Ascending aorta (tissue), 2 donors: Measurements from ENCODE around the gene TRAPPC6A. TPM values are rescaled to one million over a fixed set of nuclear protein-coding genes. Genes with fewer than 3 reads are reported as not detected.

Experiments
- DNase-seq, 2 donors: peaks; one replicate each; pipeline ENCODE4 v3.0.0-alpha.2; 2019; ENCODE audit warnings: low spot score in 2 of 2
- H3K27ac ChIP-seq, 2 donors: fragments of 200-600 bp; sonication (generic); one replicate each; pipeline ENCODE4 v1.5.1; 2016 to 2017; ENCODE audit warnings: mild to moderate bottlenecking in 1 of 2
- H3K27me3 ChIP-seq: fragments of 200-600 bp; sonication (generic); one replicate; pipeline ENCODE4 v1.5.1; 2017
- H3K36me3 ChIP-seq, 2 donors: fragments of 200-600 bp; sonication (generic); one replicate each; pipeline ENCODE4 v1.5.1; 2016
- H3K4me1 ChIP-seq, 2 donors: fragments of 200-600 bp; sonication (generic); one replicate each; pipeline ENCODE4 v1.5.1; 2016 to 2017; ENCODE audit warnings: mild to moderate bottlenecking in 1 of 2
- H3K4me3 ChIP-seq, 2 donors: fragments of 200-600 bp; sonication (generic); one replicate each; pipeline ENCODE4 v1.5.1; 2016 to 2017; ENCODE audit warnings: mild to moderate bottlenecking in 1 of 2
- H3K9me3 ChIP-seq, 2 donors: fragments of 200-600 bp; sonication (generic); one replicate each; pipeline ENCODE4 v1.5.1; 2016
- CTCF ChIP-seq, 3 experiments: fragments of 200-600 bp in 2 of 3; fragments of 450-650 bp in 1 of 3; sonication (generic) in 2 of 3; IDR thresholded peaks; one replicate each; pipeline ENCODE4 v1.5.1; 2016 to 2019; ENCODE audit warnings: antibody characterized with exemption in 3 of 3, mild to moderate bottlenecking in 1 of 3, moderate library complexity in 1 of 3
- intact Hi-C: fragments of 100-400 bp; cut with DNase I; formaldehyde crosslinking; loops from one replicate; pipeline ENCODE4 v1.15.1; 2023
- total RNA-seq: library from RNA; depleted of rRNA; stranded (reverse); fragments of >200 nt; gene quantifications from one replicate; pipeline ENCODE4 v1.1.0, GENCODE V29; 2016

Gene TRAPPC6A
- total RNA-seq, 1 donor from 2014 or later: 18.3 TPM

- Histone ChIP-seq H3K9me3 (no peaks in the 10 kb centered on the region), H3K27ac (no peak overlapping the region), H3K27me3 (no peaks in the 10 kb centered on the region), H3K4me1 (no peaks in the 10 kb centered on the region), H3K4me3 (no peak overlapping the region), H3K36me3 (no peaks in the 10 kb centered on the region)
- no peak for TF ChIP-seq CTCF (IDR thresholded peaks at IDR 0.05)
- DNase-seq: no peak
- intact Hi-C loops: no loop called here
These were observed 47.0 kb downstream of the TRAPPC6A start for GRCh38 chr19:45130888-45131615.

GRCh38 chr19:45130236-45130635 is 47.8 kb downstream of the TRAPPC6A start:
- no peak for TF ChIP-seq CTCF (IDR thresholded peaks at IDR 0.05)
- intact Hi-C loops: no loop called here
- H3K36me3 ChIP-seq: no peaks in the 10 kb centered on the region
- no peaks in the 10 kb centered on the region for H3K4me1 ChIP-seq
- H3K27me3 ChIP-seq: no peaks in the 10 kb centered on the region
- no peak for DNase-seq
- no peak overlapping the region for H3K4me3 ChIP-seq
- no peaks in the 10 kb centered on the region for H3K9me3 ChIP-seq
- H3K27ac ChIP-seq: no peak overlapping the region

- Histone ChIP-seq H3K4me3 (no peak overlapping the region), H3K27me3 (no peaks in the 10 kb centered on the region), H3K9me3 (no peaks in the 10 kb centered on the region), H3K4me1 (no peaks in the 10 kb centered on the region), H3K36me3 (no peaks in the 10 kb centered on the region), H3K27ac (no peak overlapping the region)
- TF ChIP-seq CTCF (IDR thresholded peaks at IDR 0.05): no peak
- DNase-seq: no peak
- intact Hi-C loops: no loop called here
These were observed 49.2 kb downstream of the TRAPPC6A start for GRCh38 chr19:45128806-45129205.

- Histone ChIP-seq H3K27me3 (no peaks in the 10 kb centered on the region), H3K4me3 (no peak overlapping the region), H3K9me3 (no peaks in the 10 kb centered on the region), H3K27ac (no peak overlapping the region), H3K36me3 (no peaks in the 10 kb centered on the region), H3K4me1 (no peaks in the 10 kb centered on the region)
- DNase-seq: no peak
- intact Hi-C loops: no loop called here
- TF ChIP-seq CTCF (IDR thresholded peaks at IDR 0.05): no peak
These were observed 49.9 kb downstream of the TRAPPC6A start for GRCh38 chr19:45128146-45128545.

- H3K9me3 ChIP-seq: no peaks in the 10 kb centered on the region
- no peak for TF ChIP-seq CTCF (IDR thresholded peaks at IDR 0.05)
- DNase-seq: no peak
- H3K36me3 ChIP-seq: no peaks in the 10 kb centered on the region
- intact Hi-C loops: no loop called here
- no peaks in the 10 kb centered on the region for H3K27me3 ChIP-seq
- no peak overlapping the region for H3K27ac ChIP-seq
- no peak overlapping the region for H3K4me3 ChIP-seq
- H3K4me1 ChIP-seq: no peaks in the 10 kb centered on the region
These were observed 51.4 kb downstream of the TRAPPC6A start for GRCh38 chr19:45126654-45127053.
